NK-92 (cell line): ENCODE results near the gene KLRC3.
"Not testable (repeated sequence)": the region's sequence is repeated elsewhere in the genome, so short reads cannot be mapped to it uniquely, and the experiment has no call there.

ENCODE experiments used
- DNase-seq: peaks from one replicate; lab custom pipeline; 2025; ENCODE audit not compliant: unreplicated experiment; lab: John Stamatoyannopoulos, UW

KLRC3 gene

GRCh38 chr12:10404798-10405197, 15.6 kb downstream of the KLRC3 start:
- DNase-seq: no peak

- no peak for DNase-seq
These were observed 19.6 kb downstream of the KLRC3 start for GRCh38 chr12:10400829-10401228.

GRCh38 chr12:10398168-10398567, 22.2 kb downstream of the KLRC3 start:
- DNase-seq: no peak

GRCh38 chr12:10397296-10397695, 23.1 kb downstream of the KLRC3 start:
- DNase-seq: no peak

GRCh38 chr12:10396176-10396575, 24.2 kb downstream of the KLRC3 start:
- not testable (repeated sequence) for DNase-seq

- no peak for DNase-seq
These were observed 24.9 kb downstream of the KLRC3 start for GRCh38 chr12:10395390-10395998.

- not testable (repeated sequence) for DNase-seq
These were observed 25.8 kb downstream of the KLRC3 start for GRCh38 chr12:10394531-10395152.

- DNase-seq: no peak
These were observed 27.1 kb downstream of the KLRC3 start for GRCh38 chr12:10393291-10393690.

- DNase-seq: no peak
These were observed 27.9 kb downstream of the KLRC3 start for GRCh38 chr12:10392394-10392930.

GRCh38 chr12:10390991-10391390, 29.4 kb downstream of the KLRC3 start:
- not testable (repeated sequence) for DNase-seq

GRCh38 chr12:10389904-10390303, 30.5 kb downstream of the KLRC3 start, which contains the start of gene KLRK1:
TSS of gene KLRK1 (minus strand) at chr12:10390041. CDS start at chr12:10388810, 1,231 bp downstream.
- no peak for DNase-seq

GRCh38 chr12:10388624-10389413, 31.6 kb downstream of the KLRC3 start:
- DNase-seq: no peak

GRCh38 chr12:10387498-10387897, 32.9 kb downstream of the KLRC3 start:
- DNase-seq: not testable (repeated sequence)

GRCh38 chr12:10386857-10387256, 33.5 kb downstream of the KLRC3 start:
- DNase-seq: no peak

GRCh38 chr12:10385166-10385613, 35.2 kb downstream of the KLRC3 start:
- no peak for DNase-seq

GRCh38 chr12:10384191-10384590, 36.2 kb downstream of the KLRC3 start:
- DNase-seq: no peak

- no peak for DNase-seq
These were observed 38.3 kb downstream of the KLRC3 start for GRCh38 chr12:10381928-10382628.

GRCh38 chr12:10378737-10379136, 41.7 kb downstream of the KLRC3 start:
- not testable (repeated sequence) for DNase-seq

GRCh38 chr12:10374624-10375018, 45.8 kb downstream of the KLRC3 start:
- DNase-seq: no peak

GRCh38 chr12:10372559-10372958, 47.8 kb downstream of the KLRC3 start:
- no peak for DNase-seq
